ENCODE measurements around the gene RASSF3.
"Not testable (repeated sequence)": the region's sequence is repeated elsewhere in the genome, so short reads cannot be mapped to it uniquely, and the experiment has no call there.

The RASSF3 gene, protein sequence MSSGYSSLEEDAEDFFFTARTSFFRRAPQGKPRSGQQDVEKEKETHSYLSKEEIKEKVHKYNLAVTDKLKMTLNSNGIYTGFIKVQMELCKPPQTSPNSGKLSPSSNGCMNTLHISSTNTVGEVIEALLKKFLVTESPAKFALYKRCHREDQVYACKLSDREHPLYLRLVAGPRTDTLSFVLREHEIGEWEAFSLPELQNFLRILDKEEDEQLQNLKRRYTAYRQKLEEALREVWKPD

GRCh38 chr12:64610079-64610659 lies at the start of gene RASSF3:
Gene RASSF3 (plus strand): TSS chr12:64610495. CDS start chr12:64610633, 138 bp downstream.
- no peak for DNase-seq (ENCODE audit: low read depth in 2 of 2)

DNA sequence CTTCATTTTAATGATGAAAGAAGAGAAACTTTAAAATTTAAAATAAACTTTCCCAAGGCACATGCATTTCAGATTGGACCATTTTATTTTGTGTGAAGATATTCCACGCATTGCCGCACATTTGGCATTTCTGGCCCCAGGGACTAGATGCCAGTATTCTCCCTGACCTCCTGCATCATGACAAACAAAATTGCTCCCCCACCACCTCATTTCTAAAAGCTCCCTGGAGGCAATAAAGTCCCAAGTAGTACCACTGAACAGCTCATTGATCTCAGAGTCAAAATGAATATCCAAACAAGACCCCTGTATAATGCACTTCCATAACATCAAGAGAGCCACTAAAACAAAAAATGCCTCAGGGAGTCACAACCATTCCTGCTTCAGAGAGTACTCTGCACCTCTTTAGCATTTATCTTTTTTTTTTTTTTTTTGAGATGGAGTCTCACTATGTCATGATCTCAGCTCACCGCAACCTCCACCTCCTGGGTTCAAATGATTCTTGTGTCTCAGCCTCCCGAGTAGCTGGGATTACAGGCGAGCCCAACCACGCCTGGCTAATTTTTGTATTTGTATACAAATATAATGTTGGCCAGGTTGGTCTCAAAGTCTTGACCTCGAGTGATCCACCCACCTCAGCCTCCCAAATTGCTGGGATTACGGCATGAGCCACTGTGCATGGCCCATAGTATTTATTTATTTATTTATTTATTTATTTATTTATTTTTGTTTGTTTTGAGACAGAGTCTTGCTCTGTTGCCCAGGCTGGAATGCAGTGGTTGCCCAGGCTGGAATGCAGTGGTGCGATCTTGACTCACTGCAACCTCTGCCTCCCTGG lies 48.8 kb upstream of the RASSF3 start:
- DNase-seq (ENCODE audit: low read depth in 2 of 2), result no peak

DNA sequence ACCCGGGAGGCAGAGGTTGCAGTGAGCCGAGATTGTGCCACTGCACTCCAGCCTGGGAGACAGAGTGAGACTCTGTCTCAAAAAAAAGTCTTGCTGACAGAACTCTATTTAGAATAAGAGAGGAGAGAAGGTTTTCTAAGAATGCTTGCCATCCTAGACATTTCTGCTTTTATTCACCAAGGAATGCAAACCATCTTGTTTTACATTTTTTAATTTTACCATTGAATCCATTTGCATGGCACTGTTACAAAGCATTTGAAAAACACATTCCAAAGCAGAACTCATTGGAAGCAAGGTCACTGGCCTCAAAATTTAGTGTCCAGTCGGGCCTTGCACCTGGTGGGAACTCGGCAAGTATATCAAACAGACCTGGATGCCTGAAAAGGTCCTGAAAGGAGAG lies 44.2 kb upstream of the RASSF3 start:
- peak in 1 of 2 experiments; percentile 11 for DNase-seq (ENCODE audit: low read depth in 2 of 2)

DNA sequence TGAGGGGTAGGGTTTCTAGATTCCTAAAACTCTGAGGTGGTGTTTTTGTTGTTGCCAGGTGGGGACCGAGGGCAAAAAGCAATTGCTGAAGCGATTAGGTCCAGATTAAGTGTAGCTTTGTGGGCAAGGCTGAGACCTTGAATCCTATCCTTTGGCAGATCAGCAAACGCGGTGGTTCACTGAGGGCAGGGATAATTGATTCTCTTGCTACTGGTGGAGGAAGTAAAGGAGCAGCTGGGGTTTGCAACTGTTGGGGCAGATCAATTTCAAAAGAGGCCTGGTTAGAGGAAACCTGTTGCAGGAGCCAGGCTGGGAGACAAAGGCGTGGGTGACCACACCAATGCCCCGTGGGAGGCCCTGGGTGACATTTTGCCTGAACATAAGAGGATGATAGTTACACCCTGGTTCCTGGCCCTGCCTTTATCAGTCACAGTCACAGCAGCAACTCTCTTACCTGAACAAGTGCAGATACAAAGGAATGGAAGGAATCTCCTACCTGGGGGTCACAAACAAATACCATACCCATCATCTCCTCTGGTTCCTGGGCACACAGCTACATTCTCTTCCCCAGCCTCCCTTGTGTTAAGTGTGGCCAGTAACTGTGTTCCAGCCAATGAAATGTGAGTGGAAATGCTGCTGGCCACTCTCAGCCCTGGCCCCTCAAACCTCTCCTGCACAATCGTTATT lies 43.3 kb upstream of the RASSF3 start:
- DNase-seq (ENCODE audit: low read depth in 2 of 2), result no peak

DNA sequence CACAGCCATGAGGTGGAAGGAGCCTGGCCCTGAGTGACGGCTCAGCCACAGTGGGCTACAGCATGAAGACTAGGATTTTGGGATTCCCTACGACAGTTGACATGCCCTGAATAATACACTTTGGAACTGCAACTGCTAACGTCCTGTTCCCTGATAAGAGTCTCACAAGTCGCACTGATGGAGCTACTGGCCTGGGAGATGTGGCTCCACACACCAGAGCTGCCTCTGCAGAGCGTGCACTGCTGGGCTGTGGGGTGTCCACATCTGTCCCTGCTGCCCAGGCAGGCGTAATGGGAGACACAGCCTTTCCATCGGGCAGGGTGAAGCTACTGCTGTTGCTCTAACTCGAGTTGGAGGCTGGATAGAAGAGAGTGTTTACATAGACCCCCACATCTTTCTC lies 42.7 kb upstream of the RASSF3 start:
- DNase-seq (ENCODE audit: low read depth in 2 of 2), result no peak

DNA sequence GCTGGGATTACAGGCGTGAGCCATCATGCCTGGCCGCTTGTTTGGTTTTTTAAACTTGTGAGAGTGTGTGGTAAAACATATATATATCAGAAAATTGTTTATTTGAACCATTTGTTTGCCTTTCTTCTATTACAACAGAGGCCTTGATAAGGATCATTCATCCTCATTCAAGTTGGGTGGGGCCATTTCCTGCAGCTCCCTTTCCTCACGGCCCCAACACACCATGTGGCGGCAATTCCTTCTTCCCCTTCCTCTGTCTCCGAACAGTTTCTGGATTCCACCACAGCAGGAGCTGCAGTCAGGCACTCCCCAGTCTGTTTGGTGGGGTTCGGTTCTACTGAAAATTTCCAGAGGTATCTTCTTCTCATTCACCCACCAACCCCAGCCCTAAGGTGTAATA lies 42.0 kb upstream of the RASSF3 start:
- DNase-seq (ENCODE audit: low read depth in 2 of 2), result no peak

GRCh38 chr12:64569923-64570691 lies 40.2 kb upstream of the RASSF3 start:
- no peak for DNase-seq (ENCODE audit: low read depth in 2 of 2)

GRCh38 chr12:64571411-64571810 lies 38.9 kb upstream of the RASSF3 start:
- DNase-seq (ENCODE audit: low read depth in 2 of 2), result no peak

GRCh38 chr12:64572241-64572640 lies 38.1 kb upstream of the RASSF3 start:
- no peak for DNase-seq (ENCODE audit: low read depth in 2 of 2)

GRCh38 chr12:64574837-64575236 lies 35.5 kb upstream of the RASSF3 start:
- DNase-seq (ENCODE audit: low read depth in 2 of 2), result no peak

GRCh38 chr12:64577046-64577445 lies 33.2 kb upstream of the RASSF3 start:
- no peak for DNase-seq (ENCODE audit: low read depth in 2 of 2)

DNA sequence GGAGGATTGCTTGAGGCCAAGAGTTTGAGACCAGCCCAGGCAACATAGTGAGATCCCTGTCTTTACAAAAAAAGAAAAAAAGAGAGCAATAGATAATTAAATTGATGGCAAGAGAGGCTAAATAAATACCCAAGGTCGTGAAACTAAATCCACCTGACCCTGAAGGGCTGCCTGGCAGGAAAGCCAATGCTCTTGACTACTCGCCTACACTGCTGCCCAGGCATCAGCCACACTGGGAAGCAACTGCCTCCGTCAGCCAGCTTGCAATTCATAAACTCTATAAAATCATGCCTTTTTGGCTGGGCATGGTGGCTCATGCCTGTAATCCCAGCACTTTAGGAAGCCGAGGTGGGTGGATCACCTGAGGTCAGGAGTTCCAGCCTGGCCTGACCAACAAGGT lies 31.7 kb upstream of the RASSF3 start:
- no peak for DNase-seq (ENCODE audit: low read depth in 2 of 2)

DNA sequence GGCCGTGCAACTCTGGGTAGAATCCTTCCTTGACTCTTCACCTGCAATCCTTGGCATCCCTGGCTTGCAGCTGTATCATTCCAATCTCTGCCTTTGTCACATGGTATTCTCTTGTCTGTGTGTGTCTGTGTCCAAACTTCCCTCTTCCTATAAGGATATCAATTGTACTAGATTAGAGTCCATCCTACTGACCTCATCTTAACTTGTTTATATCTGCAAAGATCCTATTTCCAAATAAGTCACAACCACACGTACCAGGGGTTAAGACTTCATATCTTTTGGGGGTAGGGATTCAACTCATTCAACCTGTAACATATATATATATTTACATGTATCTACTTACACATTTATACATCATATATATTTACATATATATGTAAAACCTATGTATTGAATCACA lies 29.6 kb upstream of the RASSF3 start:
- DNase-seq (ENCODE audit: low read depth in 2 of 2), result no peak

DNA sequence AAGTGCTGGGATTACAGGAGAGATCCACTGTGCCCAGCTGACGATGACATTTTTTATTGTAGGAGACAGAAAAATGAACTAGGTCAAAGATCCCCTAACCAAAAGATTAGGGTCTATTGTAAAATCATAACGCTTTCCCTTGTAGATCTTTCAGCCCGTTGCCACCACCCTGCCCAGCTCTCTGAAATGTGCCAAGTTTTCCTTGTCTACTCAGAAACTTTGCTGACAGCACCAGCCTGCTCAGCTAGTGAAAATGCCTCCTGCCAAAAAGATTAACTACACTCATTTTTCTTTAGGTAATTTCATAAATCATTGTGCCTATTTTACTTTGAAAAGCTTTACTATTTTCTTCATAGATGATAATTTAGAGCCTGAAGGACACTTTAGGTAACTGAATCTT lies 28.2 kb upstream of the RASSF3 start:
- DNase-seq (ENCODE audit: low read depth in 2 of 2), result no peak

GRCh38 chr12:64582862-64583261 lies 27.4 kb upstream of the RASSF3 start:
- DNase-seq (ENCODE audit: low read depth in 2 of 2), result no peak

GRCh38 chr12:64583395-64583770 lies 26.9 kb upstream of the RASSF3 start:
- DNase-seq (ENCODE audit: low read depth in 2 of 2), result not testable (repeated sequence)

DNA sequence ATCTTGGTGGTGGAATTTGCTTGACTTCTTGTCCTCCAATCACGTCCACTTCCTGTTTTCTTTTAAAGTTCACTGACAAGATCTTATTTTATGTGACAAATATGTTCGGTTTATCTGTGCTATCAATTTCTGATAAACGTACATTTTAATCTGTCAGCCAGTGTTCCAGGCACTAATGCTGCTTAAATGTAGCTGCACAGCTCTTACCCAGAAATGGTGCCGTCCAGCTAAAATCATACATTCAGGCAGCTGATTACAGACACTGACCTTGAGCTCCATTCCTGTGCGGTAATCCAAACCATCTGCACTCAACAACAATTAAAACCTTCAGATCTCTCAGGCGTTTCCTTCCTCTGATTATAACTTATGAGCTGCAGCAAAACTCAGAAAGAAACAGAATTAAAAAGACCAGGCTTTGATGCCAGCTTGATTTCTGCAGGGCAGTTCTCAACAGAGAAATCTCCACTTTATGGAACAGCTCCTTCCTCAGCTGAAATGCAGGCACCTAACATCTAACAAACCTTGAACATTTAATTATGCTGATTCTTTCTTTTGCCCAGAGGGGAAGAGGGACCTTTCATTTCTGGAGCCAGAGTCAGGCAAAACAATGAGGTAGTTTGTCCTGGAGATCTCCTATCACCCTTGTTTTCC lies 26.4 kb upstream of the RASSF3 start:
- no peak for DNase-seq (ENCODE audit: low read depth in 2 of 2)

- DNase-seq (ENCODE audit: low read depth in 2 of 2), result no peak
Observed at GRCh38 chr12:64585104-64585503, 25.2 kb upstream of the RASSF3 start.

GRCh38 chr12:64587447-64587846 lies 22.8 kb upstream of the RASSF3 start:
- DNase-seq (ENCODE audit: low read depth in 2 of 2), result no peak

- DNase-seq (ENCODE audit: low read depth in 2 of 2), result no peak
Observed at GRCh38 chr12:64590183-64590582, 20.1 kb upstream of the RASSF3 start.
